GM21723 (cell line): ENCODE data around the gene CHD2.
A peak's percentile ranks its signal among the peaks of the same experiment; 100 is the strongest.
"Not testable (repeated sequence)": the region's sequence is repeated elsewhere in the genome, so short reads cannot be mapped to it uniquely, and the experiment has no call there.

Experiments
- ATAC-seq: cut with Tn5 transposase; IDR thresholded peaks from one replicate; pipeline ENCODE4 v1.9.1; 2021; ENCODE audit warnings: mild to moderate bottlenecking, moderate library complexity; ENCODE audit not compliant: unreplicated experiment

Gene CHD2

DNA sequence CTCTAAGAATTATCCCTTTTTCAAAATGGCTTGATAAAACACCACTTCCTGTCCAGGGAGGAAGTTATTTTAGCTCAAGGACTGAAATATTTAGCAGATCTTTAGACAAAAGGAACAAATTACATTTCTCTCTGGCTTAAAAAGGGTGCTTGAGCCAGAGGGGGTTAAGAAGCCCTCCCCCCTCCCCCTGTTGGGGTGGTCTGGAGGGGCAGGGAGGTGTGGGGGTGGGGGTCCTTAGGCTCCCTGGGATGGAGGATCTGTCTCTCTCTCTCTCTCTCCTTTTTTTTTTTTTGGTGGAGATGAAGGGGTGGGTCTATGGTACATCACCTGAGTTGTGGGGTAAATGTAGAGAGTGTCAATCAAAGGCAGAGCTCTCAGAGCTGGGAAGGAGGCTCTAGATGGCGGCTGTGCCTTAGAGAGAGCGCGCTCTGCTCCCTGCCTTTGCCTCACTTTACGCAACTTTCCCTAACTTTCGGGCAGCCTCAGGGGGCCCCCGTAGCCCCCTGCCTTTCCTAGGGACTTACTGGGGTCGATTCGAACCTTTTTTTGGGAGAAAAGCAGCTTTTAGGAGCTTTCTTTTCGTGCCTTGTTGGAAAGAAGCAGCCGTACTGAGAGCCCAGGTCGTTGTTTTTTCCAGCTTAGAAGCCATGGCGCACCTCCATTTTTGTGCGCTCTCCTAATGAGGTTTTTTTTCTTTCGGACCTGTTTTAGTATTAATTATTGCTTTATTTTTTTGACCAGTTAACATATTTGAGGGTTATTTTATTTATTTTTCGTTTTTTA is at the start of gene CHD2:
Gene CHD2 (plus strand): TSS at position 377 of the 783 bp plus-strand sequence. CDS start 914 bp downstream, outside the sequence.
- peak; percentile 72 for ATAC-seq

DNA sequence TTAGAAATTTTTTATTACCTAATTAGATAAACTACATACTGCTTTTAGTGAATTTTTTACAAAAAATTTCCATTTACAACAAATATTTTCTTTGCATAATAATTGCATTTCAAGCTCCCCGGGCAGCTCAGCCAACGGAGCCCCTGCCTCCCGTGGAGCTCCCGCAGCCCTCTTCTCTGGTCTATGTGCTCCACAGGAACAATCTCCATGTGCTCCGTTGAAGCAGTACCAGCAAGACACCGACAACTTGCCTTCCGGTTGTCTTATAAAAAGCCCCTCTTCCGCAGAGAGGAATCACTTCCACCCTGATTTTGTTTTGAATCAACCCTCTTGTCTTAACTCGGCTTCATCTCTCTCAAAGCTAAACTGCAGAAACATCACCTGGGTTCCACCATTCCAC is 46.9 kb upstream of the CHD2 start:
- ATAC-seq: no peak

DNA sequence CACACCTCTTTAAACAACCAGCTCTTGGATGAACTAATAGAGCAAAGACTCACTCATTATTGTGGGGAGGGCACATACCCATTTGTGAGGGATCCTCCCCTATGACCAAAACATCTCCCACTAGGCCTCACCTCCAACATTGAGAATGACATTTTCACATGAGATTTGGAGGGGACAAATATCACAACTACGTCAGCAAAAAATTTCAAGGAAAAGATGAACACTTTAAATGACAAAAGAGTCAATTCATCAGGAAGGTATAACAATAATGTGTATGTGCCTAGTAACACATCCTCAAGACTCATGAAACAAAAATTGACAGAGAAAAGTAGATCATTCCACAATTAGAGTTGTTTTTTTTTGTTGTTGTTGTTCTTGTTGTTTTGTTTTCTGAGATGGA is 38.4 kb upstream of the CHD2 start:
- ATAC-seq: no peak

DNA sequence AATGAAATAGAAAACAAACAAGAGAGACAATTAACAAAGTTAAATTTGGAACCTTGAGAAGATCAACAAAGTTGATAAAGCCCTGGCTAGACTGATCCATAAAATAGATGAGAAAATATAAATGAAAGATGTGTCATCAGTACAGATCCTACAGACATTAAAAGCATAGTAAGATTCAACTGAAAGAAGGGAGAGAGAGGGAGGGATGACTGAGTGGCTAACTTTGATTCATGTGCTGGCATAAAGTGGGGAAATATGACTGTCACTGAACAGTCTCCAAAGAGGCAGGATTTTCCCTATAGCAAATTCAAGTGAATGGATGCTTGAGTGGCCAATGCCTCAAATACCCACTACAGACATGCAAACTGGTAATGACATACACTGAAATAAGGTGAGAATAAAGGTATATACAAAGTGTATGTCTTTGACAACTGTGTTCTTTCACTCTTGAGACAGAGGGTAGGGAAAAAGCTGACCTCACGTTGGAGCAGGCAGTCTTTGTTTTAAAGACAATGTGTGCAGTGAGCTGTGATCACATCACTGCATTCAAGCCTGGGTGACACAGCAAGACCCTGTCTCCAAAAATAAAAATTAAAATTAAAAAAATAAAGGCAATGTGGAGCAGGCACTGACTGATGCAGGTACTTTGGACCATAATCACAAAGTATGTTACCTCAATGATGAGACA is 35.9 kb upstream of the CHD2 start:
- no peak for ATAC-seq

DNA sequence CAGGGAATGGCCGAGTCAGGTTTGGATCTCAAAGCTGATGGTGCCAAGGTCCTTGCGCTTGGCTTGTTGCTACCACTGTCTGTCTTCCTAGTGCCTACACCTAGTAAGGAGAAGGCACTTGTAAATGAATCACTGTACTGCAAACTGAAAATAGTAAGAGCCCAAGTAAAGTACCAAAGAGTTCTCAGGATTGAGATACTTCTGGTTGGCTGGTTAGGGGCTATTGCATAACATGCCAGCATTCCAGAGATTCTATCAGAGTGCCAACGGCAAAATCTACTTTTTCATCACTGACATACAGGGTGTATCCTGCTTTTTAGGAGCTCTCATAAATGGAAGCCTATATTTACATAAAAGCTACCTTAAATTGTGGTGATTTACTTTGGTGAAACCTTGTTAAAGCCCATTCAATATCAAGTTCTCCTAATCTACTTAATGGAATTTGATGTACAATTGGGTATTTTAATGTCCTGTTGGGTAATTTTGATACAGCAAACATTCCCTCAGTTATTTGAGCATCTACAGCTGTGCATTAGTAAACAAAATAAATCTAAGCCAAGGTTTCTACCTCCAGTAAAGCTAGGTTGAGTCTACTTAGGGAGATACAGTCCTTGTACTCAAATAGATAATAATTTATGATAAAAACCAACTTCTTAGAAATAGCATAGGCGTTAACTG is 30.7 kb upstream of the CHD2 start:
- ATAC-seq: no peak

DNA sequence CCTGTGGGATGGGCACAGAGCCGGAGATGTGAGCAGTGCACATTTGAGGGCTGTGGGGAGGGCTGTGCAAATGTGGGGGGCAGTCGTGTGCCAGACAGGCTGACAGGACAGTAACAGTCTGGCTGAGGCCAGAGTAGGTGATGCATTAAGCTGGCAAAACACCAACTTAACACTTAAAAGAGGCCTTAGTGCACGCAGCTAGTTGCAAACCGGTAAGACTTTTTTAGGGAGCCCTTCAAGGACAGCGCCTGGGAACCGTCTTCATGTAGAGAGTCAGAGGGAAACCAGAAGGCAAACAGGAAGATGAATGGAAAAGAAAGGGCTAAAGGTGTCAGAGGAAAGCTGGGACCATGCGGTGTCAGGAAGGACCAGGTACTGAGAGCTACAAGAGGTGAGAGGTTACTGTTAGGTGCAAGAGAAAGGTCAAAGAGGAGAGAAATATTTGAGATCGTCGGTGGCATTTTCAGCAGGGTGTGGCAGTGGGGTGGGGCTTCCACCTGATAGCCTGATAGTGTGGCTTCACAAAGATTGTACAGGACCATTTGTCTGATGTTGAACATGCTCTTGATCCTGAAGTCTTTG is 30.0 kb upstream of the CHD2 start:
- no peak for ATAC-seq

DNA sequence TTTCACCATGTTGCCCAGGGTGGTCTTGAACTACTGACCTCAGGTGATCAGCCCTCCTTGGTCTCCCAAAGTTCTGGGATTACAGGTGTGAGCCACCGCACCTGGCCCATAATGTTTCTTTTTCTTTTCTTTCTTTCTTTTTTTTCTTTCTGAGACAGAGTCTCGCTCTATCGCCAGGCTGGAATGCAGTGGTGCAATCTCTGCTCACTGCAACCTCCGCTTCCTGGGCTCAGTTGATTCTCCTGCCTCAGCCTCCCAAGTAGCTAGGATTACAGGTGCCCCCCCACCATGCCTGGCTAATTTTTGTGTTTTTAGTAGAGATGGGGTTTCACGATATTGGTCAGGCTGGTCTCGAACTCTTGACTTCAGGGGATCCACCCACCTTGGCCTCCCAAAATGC is 27.2 kb upstream of the CHD2 start:
- ATAC-seq: not testable (repeated sequence)

DNA sequence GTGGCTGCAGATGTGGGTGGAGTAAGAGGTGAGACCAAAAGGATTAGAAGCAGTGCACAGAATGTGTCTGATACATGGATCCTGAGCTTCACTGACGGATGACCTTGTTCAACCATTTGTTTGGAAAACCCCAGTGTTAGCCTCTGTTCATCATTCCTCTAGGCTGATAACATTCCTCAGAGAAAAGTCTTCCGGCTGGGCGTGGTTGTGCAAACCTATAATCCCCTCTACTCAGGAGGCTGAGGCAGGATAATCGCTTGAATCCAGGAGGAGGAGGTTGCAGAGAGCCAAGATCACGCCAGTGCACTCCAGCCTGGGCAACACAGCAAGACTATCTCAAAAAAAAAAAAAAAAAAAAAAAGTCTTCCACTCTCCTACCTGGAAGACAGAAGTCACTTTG is 23.1 kb upstream of the CHD2 start:
- no peak for ATAC-seq

DNA sequence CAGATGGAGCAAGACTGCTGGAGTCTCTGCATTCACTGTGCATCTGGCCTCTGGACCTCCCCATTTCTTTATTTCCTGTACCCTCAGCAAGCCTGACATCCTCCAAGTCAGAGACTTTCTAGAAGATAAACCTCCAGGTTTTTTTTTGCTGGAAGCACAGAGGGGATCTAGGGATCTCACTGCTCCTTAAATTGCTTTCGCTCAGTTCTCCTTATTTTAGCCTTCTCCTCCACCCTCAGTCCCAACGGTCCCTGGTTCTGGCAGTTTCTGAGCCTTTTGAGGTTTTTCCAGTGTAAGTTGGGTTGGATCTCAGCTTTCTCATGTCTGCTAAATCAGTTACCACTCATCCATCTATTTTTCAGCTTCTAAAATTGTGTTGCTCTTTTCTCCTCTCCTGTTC is 22.7 kb upstream of the CHD2 start:
- ATAC-seq: no peak

DNA sequence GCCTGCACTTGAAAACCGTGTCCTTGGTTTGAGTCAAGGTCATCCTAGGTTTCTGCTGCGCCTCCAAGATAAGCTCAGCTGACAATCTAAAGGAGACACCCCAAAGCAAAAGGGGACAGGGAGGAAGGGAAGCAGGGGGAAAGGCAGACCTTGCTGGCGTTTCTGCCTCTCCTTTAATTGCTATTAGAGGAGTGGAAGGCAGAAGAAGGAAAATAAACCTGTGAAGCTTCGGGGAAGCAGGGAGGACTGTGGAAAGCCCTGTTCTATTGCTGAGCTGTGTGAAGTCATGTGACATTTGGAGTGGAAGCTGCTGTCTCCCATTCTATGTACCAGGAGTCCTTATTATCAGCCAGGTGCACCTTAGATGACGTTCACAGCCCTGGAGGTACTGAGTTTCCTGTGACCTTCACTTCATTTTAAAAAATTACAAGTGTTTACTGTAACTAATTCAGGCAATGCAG is 21.5 kb upstream of the CHD2 start:
- ATAC-seq: no peak

DNA sequence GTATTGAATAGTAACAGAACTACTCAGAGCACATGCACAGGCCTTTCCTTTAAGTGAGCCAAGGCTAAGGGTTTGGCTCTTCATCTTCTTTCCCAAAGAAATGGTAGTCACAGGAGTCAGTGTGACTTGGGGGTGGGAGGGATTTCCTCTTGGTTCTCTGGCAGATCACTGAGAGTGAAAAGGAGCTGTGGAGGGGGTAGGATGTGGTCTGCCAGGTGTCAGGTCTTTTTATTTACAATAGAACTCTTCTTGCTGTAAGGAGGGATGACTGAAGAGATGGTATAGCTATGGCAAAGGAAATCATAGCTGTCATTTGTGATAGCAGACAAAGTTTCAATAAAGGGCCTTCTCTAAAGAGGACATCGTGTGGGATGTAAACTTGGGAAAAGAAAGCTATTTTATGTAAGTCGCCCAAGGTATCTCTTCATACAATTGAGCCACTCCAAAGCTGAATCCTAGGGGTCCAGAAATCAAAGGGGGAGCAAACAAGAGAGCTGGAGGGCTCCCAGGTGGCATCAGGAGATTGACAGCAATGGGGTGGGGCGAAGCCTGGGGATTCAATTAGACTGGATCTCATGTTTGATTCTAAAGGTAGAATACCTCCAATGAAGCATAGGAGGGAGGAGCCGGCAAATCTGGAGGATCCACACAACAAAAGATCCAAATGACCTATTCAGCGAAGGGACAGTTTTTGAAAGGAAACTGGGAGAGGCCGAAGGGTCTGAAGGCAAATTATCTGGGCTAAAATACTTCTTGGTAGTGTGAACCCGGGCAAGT is 20.0 kb upstream of the CHD2 start:
- no peak for ATAC-seq

DNA sequence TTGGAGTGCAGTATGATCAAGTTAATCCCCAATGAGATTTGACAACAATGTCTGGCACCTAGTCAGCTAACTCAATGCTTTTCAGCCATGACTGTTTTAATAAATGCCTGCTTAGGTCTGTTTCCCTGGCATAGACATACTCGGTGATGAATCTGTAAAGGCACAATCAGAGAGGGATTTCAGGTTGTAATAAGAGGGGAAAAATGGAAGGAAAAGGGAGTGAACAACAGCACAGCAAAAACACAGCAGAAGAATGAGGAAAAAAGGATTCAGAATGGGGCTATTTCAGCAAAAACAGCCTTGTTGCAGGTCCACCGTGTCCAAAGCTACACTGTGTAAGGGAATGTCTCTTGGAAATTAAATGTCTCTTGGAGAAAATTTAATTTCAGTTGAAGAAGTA is 19.3 kb upstream of the CHD2 start:
- ATAC-seq: no peak

DNA sequence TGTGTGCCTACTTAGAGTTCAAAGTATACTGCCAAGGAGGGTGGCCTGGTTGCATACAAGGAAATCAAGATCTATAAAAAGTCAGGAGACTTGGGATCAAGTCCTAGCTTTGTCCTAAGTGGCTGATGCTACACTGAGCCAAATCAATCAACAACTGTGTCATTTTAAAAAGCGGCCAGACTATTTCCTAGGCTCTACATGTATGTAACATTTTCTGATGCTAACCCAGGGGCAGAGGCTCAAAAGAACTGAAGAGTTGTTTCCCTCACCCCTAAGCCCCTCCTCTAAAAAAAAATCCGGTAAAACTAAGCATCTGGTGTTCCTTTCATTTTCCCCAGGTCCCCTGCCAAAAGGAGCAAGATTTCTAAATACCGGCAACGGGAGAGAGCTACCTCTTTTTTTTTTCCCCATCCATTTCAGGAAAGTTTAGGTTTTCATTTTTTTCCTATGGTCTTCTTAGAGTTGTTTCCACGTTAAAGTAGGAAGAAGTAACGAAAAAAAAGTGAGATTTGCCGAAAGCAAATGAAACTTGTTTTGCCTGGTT is 18.8 kb upstream of the CHD2 start:
- ATAC-seq: no peak

DNA sequence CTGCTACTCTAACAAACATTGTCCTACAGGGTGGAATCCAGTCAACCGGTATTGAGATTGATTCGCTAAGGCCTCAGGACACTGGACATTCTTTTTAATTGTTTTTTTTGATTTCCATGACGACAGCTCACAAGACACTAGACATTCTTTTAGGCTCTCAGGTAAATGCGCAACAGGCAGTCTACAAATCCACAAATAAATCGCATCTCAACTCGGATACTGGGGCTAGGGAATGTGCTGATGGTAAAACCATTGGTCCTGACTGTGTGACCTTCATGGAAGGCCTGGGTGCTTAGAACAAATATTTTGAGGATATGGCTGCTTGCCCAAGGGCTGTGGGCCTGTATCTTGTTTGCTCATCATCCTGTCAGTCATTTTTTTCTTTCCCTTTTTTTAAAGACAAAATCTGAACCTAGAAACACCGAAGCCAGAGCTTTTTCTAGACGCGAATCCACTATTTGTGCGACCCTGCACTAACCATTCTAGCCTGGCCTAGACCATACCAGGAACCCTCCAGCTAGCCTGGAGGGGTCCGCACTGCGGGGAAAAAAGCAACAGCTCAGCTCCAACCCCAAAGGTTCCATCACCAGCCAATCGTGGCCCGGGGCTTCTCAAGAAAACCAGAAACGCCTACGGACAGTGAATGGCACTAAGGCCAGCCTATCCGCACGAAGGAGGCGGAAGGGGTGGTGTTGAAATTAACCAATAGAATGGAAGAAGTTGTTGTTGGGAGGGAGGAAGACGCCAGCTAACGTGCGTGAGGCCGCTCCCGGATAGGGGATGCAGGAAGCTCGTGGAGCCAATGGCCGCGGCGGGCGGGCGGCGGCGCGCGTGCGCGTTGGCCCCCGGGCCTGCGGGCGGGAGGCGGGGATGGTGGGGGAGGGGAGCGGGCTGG is 18.1 kb upstream of the CHD2 start:
- peak; percentile 95 for ATAC-seq

DNA sequence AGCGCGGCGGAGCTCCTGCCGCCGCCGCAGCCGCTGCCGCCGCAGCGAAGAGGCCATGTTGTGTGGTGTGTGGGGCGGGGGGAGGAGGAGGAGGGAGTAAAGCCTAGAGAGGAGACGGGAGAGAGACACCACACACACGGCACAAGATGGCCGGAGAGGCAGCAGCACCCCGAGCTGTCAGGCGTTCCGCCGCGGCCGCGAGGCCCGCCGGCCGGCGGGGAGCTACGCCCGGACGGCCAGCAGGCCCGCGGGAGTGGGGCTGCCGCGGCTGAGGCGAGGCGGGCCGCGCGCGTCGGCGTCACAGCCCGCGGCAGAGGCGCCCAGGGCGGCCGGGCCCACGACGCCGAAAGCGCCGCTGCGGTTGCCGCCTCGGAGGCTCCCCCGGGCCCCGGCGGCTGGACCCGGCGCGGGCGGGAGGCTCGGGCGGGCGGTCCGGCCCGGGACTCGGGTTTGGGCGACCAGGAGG is 17.4 kb upstream of the CHD2 start:
- peak; percentile 64 for ATAC-seq

DNA sequence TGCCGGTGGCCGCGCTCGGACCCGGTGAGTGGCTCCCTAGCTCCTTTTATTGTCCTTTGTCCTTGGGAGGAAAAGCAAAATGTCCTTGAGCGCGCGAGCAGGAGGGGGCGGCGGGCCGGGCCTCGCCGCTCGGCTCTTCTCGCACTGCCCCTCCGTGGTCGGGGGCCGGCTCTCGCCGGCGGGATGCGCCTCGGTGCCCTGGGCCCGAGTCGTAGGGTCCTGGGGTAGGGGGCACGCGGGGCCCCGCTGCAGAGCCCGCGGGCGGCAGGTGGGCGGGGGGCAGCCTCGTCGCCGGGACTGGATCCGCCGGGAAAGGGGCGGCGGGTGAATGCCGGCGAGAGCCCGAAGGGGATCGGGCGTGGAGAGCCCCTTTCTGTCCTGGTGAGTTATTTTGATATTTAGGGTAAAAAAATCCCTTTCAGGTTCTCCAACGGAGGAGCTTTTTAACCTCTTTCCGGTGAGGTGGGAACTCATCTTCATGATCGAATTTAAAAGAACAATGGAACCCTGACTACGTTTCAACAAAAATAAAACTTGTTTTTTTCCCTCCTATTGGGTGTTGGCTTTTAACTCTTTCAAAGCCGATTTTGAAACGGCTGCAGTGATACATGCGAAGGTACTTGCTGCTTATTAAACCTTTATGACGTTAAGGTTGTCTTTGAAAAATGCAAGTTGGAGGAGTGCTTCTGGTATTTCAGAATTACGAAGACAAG is 16.8 kb upstream of the CHD2 start:
- peak; percentile 7 for ATAC-seq

DNA sequence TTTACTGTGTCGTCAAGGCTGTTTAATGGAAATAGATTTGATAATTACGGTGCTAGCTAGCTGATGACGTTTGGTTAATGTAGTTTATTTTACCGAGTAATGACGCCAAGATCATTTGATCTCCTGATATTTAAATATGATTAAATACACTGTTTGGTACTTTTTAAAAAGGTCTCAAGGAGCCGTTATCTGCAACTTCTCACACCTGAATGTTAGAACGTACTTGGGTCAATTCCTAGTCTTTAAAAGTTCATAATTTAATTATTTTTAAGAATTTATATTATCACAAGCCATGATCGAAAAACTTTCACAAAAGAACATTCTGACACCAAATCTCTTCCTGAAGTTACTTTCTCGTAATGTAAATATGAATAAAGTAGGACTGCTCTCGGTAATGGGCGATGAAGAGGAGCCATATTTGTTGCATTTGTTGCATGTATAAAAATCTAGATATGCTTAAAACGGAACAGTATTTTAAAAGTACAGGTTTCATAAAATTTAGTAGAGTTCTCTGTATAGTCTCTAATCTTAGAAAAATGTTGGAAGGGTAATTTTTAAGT is 16.2 kb upstream of the CHD2 start:
- ATAC-seq: no peak
